GM10266 (cell line): ENCODE results near the gene GIMAP4.

Source experiments
- DNase-seq: peaks from one replicate; pipeline ENCODE4 v3.0.0; 2012; ENCODE audit errors: extremely low spot score
- CTCF ChIP-seq: IDR thresholded peaks from 2 replicates; pipeline ENCODE4 v1.5.1; 2012; ENCODE audit warnings: mild to moderate bottlenecking, low read depth; ENCODE audit not compliant: control insufficient read depth, insufficient read depth; ENCODE audit errors: missing control alignments

Gene GIMAP4

GRCh38 chr7:150556521-150557138 is 10.6 kb upstream of the GIMAP4 start:
- DNase-seq, result no peak
- no peak for TF ChIP-seq CTCF

GRCh38 chr7:150560486-150560885 is 6.7 kb upstream of the GIMAP4 start:
- DNase-seq, result no peak
- TF ChIP-seq CTCF, result no peak

GRCh38 chr7:150562919-150563318 is 4.3 kb upstream of the GIMAP4 start:
- TF ChIP-seq CTCF, result no peak
- no peak for DNase-seq

DNA sequence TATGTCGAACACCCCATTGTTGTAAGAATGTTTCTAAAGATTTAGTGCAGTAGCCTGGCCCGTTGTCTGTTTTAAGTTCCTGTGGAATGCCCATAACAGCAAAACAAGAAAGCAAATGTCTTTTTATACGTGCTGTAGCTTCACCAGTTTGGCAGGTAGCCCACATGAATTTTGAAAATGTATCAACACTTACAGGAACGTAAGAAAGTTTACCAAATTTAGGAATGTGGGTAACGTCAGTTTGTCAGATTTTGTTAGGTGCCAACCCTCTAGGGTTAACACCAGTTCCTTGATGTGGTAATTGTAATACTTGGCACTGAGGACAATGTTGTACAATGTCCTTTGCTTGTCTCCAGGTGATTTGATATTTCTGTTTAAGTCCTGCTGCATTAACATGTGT is 3.2 kb upstream of the GIMAP4 start:
- TF ChIP-seq CTCF, result no peak
- DNase-seq, result no peak

DNA sequence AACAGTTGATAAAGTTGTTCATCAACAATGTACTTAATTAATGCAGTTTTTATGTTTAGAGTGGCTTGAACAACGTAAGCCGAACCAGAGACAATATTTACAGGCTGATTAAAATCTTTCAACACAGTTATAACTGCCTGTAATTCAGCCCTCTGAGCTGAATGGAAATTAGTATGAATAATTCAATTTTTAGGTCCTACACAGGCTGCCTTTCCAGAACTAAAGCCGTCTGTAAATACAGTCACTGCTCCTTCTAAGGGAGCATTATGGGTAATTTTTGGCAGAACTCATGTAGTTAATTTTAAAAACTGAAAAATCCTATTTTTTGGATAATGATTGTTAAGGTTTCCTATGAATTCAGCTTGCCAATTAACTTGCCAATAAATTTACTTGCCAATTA is 2.6 kb upstream of the GIMAP4 start:
- TF ChIP-seq CTCF, result no peak
- DNase-seq, result no peak

DNA sequence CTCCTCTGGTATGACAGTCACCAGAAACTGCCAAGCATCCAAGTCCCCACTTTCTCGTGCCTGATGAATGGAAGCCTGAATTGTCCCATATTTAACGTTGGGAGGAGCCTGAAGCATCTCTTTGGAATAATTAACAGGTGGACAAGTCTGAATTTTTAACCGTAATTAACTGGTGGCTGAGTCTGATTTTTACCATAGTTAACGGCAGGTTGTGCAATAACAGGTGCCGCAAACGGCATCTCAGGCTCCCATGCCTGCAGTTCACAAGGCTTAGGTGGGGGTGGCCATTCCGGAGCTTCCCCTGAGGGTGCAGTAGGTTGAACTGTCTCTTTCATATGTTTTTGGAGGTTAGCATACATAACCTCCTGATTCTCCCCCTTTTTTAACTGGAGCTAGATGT is 2.0 kb upstream of the GIMAP4 start:
- TF ChIP-seq CTCF, result no peak
- no peak for DNase-seq

- TF ChIP-seq CTCF, result no peak
- DNase-seq, result no peak
Observed at GRCh38 chr7:150566123-150566522, 1.1 kb upstream of the GIMAP4 start.
